ENCODE data around the gene METRNL.

DNA sequence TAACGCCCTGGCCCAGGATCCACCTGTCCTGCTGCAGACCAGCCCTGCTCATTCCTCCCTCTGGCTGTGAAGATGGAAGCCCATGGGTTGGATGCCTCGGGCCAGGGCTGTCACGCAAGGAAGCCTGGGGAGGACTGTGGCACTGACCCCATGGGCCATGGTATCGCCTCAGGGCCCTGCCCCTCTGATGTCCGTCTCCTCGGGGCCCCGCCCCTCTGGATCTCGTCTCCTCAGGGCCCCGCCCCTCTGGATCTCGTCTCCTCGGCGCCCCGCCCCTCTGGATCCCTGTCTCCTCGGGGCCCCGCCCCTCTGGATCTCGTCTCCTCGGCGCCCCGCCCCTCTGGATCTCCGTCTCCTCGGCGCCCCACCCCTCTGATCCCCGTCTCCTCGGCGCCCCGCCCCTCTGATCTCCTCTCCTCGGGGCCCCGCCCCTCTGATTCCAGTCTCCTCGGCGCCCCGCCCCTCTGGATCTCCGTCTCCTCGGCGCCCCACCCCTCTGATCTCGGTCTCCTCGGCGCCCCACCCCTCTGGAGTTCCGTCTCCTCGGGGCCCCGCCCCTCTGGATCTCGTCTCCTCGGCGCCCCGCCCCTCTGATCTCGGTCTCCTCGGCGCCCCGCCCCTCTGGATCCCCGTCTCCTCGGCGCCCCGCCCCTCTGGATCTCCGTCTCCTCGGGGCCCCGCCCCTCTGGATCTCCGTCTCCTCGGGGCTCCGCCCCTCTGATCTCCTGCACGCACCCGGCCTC, 24.0 kb downstream of the METRNL start:
- TF ChIP-seq, protein P1, sequence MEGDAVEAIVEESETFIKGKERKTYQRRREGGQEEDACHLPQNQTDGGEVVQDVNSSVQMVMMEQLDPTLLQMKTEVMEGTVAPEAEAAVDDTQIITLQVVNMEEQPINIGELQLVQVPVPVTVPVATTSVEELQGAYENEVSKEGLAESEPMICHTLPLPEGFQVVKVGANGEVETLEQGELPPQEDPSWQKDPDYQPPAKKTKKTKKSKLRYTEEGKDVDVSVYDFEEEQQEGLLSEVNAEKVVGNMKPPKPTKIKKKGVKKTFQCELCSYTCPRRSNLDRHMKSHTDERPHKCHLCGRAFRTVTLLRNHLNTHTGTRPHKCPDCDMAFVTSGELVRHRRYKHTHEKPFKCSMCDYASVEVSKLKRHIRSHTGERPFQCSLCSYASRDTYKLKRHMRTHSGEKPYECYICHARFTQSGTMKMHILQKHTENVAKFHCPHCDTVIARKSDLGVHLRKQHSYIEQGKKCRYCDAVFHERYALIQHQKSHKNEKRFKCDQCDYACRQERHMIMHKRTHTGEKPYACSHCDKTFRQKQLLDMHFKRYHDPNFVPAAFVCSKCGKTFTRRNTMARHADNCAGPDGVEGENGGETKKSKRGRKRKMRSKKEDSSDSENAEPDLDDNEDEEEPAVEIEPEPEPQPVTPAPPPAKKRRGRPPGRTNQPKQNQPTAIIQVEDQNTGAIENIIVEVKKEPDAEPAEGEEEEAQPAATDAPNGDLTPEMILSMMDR (IDR thresholded peaks at IDR 0.05; ENCODE audit: insufficient read depth, low read length, poor library complexity, severe bottlenecking): no peak
- no peak for TF ChIP-seq EZH2phosphoT487 (conservative IDR thresholded peaks at IDR 0.05; ENCODE audit: low read length)

All from SU-DHL-6 (cell line).